ENCODE data around the gene GRID1.

The GRID1 gene

DNA sequence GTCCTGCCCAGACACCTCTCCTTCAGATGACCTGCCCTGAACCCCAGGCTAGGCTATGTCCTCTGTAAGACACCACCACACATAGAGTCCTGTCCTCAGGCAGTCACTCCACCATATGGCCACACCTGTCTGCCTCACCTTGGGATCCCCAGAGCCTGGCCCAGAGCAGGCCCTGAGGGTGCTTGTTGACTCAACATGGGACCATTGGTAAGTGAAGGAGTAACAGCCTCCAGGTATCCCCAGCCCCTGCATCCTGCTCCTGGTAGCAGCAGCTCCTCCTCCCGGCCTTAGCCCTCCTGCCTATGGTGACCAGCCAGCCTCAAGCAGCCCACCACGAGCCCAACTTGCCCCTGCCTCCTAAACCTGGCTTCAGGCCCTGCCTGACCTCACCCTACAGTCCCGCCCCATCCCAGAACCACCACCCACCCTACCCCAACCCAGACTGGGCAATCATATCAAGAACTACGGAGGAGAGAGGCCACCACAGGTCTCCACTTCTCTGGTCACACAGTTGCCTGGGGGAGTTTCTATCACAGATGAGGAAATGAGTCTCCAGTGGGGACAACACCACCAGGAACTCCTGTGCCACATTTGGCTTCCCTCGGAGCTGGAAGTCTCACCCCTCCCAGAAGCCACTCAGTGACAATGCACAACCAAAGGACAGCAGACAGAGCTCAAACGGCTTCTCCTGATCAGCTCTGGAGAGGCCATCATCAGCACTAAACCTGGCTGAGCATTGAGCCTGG, 136.6 kb downstream of the GRID1 start:
- DNase-seq (ENCODE audit: low read depth in 3 of 3): no peak

DNA sequence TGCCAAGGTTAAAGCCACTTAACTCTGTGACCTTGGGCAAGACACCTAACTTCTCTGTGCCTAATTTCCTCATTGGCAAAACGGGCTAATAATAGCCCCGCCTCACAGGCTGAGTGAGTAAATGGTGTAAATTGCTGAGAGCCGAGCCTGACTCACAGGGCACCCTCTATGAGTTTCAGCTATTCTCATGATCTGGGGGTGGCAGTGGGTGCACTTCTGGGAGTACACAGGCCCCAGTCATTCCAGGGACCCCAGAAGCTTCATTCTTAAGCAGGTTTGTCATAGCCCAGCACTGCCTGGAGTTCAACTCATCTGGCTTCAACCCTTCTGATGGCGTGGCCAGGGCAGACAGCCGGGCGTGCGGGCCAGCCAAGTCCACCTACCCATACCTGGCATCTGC, 137.2 kb downstream of the GRID1 start:
- DNase-seq (ENCODE audit: low read depth in 3 of 3): no peak

DNA sequence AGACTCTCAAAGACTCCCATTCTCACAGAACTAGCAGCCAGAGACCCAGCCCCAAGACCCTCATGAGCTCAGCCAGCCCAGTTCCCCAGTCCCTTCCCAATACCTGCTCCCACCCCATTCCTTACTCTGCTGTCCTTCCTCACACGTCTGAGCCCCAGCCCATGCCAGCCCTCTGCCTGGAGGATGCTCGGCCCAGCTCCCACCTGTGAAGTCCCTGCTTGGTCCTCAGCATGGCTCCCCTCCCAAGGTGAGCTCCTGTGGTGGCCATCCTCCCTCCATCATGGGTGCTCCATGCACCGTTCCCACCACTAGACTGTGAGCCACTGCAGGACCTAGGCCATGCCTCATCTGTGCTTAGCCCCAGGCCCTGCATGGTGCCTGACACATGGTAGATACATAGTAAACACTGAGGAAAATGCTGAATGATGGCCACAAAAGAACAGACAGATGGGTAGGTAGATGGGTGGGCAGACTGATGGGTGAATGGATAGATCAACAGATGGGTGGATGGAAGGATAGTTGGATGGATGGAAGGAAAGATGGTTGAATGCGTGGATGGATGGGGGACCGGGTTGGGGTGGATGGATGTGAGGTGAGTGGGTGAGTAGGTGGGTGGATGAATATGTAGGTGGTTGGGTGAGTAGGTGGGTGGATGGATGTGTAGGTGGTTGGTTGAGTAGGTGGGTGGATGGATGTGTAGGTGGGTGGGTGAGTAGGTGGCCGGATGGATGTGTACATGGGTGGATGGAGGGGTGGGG, 138.9 kb downstream of the GRID1 start:
- DNase-seq (ENCODE audit: low read depth in 3 of 3): no peak

DNA sequence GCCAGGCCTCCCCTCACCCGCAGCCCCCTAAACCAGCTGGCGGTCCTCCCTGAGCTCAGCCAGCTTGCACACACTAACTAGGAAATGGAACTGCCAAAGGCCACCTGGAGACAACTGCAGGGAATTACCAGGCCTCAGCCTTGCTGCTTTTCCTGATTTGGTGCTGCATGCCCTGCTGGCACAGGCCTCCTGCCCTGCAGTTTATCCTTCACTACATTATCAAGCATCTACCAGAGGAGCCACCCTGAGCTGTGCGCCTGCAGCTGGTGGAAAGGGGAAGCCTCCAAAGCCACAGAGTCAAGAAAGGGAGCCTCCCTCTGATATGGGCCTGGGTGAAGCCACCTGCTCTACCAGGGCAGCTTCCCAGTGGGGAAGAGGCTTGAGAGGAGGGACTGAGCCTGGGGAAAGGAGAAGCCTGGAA, 139.8 kb downstream of the GRID1 start:
- DNase-seq (ENCODE audit: low read depth in 3 of 3): no peak

DNA sequence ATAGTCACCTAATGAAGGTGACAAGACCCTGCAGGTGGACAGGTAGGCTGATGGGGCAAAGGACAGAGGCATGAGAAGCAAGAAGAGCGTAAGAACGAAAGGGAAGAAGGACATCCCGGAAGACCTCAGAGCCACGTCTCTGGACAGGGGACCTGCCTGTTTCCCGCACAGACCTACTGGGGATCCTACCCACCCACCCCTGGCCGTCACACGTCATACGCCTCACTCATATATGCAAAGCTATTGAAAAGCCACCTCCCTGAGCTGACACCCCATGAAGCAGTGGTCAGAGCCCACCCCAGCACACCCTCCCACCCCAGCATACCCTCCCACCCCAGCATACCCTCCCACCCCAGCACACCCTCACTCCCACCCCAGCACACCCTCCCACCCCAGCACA, 140.6 kb downstream of the GRID1 start:
- no peak for DNase-seq (ENCODE audit: low read depth in 3 of 3)

DNA sequence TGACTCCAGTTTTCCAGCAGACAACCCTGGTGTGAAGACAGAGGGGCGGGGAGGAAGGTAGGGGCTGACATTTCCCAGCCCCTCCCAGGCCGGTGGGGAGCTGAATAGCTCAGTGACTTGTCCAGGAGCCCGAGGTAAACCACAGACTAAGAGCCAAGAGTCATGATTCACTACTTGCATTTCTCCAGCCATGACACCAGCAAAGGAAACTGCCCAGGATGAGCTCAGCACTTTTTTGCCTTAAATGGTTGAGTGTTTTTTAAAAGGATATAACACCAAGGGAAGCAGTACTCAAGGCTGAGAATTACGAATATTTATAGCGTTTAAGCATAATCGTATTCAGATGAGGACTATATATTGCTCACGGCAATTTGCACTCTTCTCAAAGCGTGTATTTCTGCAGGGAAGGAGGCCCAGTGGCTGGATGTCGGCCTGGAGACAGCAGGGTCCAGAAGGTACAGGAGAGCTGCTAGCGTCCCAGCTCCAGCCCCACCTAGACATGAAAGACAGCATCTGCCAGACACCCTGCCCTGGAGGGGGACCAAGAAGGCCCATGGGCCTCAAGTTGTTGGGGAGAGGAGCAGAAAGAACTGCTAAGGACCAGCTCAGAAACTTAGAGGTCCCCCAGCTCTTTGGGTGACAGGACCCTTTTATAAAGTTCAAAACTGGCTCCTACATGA, 141.4 kb downstream of the GRID1 start:
- DNase-seq (ENCODE audit: low read depth in 3 of 3): no peak

DNA sequence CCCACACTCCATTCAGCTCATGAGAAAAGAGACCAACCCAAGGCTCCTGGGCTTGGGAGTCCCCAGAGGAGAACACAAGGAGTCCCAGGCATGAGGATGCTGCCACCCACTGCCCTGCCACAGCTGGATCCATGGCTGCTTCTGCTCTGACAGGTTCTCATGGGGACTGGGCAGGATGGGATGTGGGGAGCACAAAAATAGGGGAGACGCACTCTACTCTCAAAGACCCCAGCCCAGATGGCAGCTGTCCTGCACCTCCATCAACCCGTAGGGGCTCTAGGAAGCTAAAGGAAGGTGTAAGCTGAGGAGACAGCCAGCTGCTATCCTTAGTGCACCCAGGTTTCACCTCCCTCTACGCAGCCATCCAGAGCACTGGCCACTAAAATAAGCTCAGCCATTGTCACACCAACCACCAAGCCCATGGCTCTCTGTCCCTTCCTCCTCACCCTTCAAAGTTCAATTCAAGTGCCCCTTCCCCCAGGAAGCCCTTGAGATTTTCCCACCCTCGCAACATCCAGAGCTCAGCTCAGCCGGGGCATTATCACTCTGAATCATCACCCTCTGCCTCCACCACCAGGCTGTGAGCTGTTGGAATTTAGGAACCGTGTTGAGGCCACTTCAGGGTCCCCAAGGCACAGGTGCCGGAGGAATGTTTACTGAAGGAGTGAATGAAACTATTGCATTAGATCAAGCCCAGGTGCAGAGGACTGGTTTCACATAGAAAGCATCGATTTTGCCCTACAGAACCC, 142.1 kb downstream of the GRID1 start:
- no peak for DNase-seq (ENCODE audit: low read depth in 3 of 3)

DNA sequence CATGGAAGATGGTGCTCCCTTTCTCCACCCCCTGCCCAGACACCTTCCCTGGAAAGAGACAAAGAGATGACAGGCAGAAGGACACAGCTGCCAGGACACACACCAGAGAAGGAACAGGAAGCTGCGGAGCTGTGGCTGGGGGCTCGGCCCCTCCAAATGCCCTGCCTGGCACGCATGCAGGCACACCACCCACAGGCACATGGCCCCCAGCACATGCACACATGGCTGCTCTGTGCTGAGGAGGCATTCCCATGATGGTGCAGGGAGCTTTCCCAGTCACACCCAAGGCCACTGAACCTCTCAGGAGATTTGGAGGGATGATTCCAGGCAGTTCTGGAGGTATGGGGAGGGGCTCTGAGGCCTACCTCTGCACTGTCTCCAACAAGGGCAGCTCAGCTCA, 143.3 kb downstream of the GRID1 start:
- no peak for DNase-seq (ENCODE audit: low read depth in 3 of 3)

DNA sequence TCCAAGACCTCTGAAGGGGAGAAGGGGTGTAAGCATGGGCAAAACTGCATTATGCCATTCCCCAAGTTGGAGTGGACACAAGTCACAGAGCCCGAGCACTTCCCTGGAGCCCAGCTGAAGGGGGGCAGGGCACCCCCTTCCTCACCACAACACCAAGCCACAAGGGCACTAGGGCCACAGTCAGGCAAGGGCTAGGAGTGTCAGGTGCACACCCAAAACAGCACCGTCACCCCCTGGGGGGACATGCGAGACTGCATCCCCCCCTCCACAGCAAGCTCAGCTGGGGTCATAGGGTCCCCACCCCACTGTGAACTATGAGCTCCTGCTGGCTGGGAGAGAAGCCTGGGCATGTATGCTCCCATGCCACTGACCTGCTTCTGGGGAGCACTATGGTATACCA, 143.9 kb downstream of the GRID1 start:
- no peak for DNase-seq (ENCODE audit: low read depth in 3 of 3)

DNA sequence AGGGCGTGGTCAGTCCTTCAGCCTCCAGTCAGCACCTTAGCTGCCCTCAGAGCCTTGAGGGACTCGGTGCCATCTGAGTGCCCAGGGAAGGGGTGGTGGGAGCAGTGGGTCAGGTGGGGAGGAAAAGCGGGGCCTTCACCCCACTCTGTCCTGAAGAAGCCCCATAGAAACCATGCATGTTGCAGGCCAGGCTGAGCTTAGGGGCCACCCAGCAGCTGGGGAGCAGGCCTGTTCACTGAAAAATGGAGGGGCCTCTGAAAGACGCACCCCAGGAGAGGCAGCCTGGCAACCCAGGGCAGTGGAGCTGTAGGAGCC, 144.3 kb downstream of the GRID1 start:
- DNase-seq (ENCODE audit: low read depth in 3 of 3): no peak

DNA sequence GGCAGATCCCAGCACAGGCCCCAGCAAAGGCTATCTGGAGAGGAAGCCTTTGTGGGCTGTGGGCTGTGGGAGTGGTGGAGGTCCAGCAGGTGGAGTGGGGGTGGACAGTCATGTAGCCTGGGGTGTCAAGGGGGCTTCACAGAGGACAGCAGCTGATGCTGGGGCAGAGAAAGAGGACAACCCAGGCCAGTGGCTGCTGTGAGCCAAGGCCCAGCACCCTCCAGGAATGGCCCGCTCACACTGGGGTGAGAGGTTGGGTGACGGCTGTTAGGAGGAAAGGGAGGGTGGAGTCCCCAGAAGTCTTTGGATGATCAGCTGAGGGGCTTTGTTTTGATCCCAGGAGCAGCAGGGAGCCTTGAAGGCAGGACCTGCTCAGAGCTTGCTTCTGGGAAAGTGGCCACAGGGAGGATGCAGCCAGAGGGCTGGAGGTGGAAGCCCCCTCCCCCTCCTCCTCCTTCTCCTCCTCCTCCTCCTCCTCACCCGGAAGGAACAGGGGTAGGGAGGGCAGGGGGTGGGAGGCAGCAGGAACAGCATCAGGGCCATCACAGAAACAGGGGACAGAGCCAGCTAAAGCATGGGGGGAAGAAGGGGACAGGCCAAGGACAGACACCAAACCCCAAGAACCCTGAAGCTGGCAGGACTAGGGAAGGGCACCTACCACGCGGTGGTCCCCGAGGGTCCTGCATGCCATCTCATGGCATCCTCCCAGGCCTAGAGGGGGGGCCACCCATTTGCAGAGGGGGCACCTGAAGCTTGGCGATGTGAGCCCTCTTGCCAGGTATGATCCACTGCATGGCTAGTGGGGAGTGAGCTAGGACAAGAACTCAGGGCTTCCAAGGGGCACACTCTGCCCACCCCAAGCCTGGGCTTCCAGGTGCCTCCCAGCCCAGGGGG, 144.9 kb downstream of the GRID1 start:
- DNase-seq (ENCODE audit: low read depth in 3 of 3): no peak

DNA sequence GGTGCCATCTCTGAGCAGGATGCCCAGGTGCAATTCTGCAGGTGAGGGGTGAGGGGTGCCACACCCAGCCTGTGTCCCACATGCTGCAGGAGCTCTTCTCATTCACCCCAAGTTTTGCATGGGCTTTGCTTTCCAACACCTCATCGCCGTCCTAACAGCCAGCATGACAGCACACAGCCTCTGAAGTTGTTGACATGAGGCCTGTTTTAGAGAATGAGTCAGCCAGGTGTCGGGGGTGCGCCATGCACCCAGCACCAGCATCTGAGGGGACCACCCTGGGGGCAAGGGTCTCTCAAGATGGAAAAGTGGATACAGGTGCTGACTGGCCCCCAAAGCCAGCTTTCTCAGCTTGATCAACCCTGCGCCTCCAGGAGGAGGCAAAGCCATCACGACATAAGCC, 146.0 kb downstream of the GRID1 start:
- no peak for DNase-seq (ENCODE audit: low read depth in 3 of 3)

DNA sequence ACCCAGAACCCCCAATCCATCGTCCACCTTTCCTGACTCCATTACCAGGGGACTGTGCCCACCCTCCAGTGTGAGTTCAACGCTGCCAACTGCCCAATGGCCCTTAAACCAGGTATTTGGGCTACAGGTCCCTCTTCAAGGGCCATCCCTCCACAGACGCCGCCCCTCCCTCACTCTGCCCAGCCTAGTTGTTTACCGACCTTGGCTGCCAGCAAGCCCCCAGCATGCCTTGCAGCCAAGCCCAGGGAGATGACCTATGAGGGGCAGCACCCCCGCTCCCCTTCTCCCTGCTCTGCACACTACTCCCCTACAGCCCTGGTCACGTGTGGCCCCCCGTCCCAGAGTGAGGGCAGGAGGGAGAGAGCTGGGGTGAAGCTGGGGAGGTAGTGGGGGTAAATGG, 147.3 kb downstream of the GRID1 start:
- DNase-seq (ENCODE audit: low read depth in 3 of 3): no peak

DNA sequence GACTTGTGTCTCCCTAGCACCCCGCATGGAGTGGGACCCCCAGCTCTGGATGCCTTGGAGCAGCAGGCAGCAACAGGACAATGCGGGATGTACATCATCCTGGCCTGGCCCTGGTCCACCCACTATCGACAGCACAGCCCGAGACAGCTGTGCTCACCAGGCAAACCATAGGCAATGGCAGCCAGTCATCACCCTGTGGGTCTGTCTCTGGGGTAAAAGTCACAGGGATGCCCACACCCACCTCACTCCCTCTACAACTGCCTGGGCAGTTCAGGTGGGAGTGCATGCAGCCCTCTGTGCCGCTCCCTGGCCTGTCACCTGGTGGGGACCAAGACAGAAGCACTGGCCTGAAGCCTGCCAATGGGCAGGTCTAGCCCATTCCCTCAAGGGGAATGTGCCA, 147.8 kb downstream of the GRID1 start:
- no peak for DNase-seq (ENCODE audit: low read depth in 3 of 3)

DNA sequence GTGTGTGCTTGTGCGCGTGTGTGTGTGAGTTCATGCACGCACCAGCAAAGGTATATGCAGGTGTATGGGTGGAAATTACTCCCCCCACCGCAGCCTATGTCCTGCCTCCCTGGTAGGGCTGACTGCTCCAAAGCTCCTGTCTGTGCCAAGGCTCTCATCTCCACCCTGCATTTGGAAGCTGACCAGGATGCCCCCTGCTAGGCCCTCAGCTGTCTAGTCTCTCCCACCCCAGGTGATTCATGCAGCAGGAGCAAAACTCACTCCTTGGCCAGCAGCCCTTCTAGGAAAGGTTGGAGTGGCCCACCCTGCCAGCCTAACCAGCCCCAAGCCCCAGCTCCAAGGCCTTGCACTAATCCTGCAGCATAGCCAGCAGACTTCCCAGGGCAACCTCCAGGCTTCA, 148.4 kb downstream of the GRID1 start:
- no peak for DNase-seq (ENCODE audit: low read depth in 3 of 3)

DNA sequence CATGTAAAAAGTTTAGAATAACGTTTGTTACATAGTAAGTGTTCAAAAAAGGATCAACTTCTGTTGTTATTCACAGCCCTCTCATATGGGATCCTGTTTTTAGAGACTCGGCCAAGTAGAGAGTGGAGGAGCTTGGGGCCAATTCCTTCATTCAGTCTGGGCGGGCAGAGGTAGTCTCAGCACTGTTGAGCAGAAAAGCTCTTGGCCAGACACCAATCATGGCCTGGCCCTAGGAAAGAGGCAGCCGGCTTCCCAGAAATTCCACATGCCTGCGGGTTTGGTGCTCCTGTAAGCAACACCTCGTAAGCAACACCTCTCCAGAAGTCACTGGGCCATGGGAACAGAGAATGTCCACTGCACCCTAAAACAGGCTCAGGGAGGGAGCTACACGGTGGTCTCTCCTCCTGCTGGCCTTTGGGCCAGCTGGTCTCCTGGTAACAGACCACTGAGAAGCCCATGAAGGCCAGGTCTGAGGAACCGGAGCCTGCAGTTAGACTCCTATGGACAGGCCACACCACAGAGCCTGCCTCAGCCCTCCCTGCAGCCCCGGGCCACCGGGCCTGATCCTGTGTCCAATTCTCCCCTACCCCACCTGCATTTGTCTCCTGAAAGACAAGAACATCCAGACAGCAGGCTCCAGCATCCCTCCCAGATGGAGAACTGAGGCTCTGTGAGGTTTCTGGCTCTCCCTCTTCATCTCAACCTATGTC, 149.1 kb downstream of the GRID1 start:
- DNase-seq (ENCODE audit: low read depth in 3 of 3): no peak

DNA sequence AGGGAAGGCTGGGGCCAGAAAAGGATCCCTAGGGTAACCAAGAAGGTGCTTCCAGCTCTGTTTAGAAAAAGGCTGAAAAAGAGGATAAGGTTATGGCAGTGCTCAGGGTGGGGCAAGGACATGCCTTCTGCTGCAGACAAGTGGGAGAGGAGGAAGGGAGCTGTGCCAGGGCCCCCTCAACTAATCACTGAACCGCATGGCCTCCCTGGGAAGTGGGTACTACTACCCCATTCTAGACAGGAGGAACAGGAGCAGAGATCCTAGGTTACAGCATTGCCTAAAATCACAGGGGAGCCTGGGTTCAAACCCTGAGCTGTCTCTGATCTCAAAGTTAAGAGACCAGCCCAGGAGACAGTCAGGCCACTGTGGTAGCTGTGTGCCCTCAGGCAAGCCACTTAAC, 149.7 kb downstream of the GRID1 start:
- DNase-seq (ENCODE audit: low read depth in 3 of 3): no peak

DNA sequence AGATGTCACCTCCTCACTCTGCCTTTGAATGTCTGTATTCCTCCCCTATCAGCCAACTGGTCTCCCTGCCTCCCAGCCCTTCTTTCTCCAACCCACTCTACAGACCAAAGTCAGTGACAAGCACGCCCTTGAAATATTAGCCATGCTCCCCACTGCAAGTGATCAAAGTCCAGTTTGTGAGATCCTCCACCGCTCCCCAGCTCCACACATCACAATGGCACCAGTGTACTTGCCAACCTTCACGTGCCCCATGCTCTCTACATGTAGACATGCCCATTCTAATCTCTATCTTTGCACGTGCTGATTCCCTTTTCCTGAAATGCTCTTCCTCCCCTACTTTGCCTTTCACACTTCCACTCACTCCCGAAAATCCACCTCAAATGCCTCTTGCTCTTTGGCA, 150.9 kb downstream of the GRID1 start:
- no peak for DNase-seq (ENCODE audit: low read depth in 3 of 3)

DNA sequence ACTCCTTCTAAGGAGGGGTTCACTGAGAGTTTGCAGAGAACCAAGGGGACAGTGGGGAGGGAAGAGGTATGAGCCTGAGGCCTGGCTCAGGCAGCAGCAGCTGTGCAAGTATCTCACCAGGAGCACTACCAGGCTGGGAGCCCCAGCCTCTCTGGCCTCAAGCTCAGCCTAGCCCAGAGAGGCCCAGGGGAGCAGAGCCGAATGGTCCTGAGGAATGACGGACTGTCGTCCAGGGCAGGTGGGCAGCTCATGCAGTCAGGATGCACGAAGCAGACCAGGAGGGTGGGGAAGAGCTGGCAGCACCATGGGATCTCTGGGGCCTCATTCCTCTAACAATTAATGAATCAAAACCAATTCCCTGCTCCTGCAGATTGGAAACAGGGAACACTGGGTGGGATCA, 151.5 kb downstream of the GRID1 start:
- DNase-seq (ENCODE audit: low read depth in 3 of 3): no peak

DNA sequence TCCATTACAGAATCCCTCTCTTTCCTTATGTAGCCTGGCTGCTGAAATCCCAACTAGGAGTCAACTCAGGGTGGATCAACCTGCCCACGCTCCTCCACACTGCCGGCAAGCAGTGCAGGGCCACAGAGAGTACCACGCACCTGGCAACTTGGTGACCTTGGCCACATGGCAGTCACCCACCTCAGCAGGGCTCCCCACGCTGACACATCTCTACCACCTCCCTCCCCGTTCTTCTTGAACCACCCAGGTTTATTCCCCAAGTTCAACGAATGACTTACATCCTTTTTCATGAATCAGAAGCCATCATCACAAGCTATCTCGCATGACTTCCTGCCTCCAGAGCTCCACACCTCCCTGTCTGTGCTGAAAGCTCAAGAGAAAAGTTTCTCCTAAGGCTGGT, 153.4 kb downstream of the GRID1 start:
- no peak for DNase-seq (ENCODE audit: low read depth in 3 of 3)

DNA sequence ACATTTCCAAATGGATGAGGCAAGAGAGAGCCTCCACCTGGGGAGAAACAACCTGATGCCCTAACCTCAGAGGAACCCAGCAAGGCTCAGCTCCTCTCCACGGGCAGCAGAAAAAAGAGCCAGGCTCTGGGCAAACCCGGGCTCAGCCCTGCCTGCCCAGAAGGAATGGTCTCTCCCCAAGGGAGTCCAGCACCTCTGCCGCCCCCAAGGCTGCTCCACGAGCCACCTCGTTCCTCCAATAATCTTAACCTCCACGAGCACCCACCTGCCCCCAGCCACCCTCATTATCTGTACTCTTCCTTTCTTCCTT, 154.2 kb downstream of the GRID1 start:
- no peak for DNase-seq (ENCODE audit: low read depth in 3 of 3)

All from stimulated activated CD4-positive, alpha-beta T cell treated with anti-CD3 and anti-CD28 coated beads, TNF-alpha, amount 100 ng/mL, for 48 hours (primary cell).